NCI-H2081 (cell line): Measurements from ENCODE around the gene RXFP2.

ENCODE experiments used
- DNase-seq, 2 experiments: peaks; one replicate each; lab custom pipeline; 2025; lab: John Stamatoyannopoulos, UW

RXFP2 gene

GRCh38 chr13:31739226-31739625 lies at the start of gene RXFP2:
Gene RXFP2 (plus strand): TSS chr13:31739526. CDS start chr13:31739613, 87 bp downstream.
- no peak for DNase-seq

- no peak for DNase-seq
Measured at GRCh38 chr13:31697290-31697689, 42.0 kb upstream of the RXFP2 start.

DNA sequence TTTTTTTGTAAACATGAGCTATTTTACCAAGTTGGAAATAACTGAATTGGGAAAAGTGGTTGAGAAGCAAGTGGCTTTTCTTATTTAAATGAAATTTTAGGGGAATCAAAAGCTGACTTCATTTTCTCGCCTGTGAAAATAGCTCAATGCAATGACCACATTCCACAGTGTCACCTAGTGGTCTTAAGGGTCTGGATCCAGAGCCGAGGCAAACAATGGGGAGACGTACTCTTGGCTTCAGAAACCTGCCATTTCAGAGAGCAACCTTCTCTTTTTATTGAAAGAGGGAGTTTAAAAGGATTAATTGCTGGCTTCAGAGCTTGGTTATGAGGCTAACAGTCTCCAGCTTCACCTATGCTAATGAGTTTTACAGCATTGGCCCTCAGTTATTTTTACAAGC lies 39.7 kb upstream of the RXFP2 start:
- no peak for DNase-seq

GRCh38 chr13:31703780-31704179 lies 35.5 kb upstream of the RXFP2 start:
- no peak for DNase-seq

DNA sequence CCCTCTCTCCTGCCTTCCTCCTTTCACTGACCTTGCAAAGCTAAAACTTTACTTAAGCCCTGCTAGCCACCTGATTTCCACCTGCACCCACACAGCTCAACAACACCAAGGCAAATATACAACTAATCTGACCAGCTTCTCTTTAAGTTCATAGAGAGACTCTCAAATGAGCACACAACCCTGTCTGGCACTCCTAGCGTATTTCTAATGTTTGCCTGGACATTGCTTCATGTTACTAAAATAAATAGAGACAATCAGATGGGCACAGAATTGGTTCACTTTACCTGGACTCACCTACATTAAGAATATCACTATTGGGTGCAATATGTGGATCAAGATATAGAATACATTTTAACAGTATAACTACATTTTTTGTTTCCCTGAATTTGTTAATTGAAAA lies 33.2 kb upstream of the RXFP2 start:
- no peak for DNase-seq

DNA sequence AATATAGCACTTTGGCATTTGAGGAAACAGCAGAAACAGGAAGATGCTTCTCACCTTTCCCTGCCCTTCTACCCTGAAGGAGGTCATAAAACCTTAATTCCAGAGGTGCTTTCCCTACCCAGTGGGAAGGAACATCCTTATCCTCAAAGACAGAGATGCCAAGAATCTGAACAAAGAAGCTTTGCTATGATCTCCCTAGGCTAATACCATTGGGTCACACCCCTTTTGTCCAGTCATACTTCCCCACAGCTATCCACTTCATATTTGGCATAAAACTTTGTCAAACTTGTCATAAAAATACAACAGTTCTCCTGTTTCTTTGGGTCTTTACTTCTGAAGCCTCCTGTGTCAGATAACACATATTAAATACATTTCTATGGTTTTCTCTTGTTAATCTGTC lies 21.7 kb upstream of the RXFP2 start:
- no peak for DNase-seq

DNA sequence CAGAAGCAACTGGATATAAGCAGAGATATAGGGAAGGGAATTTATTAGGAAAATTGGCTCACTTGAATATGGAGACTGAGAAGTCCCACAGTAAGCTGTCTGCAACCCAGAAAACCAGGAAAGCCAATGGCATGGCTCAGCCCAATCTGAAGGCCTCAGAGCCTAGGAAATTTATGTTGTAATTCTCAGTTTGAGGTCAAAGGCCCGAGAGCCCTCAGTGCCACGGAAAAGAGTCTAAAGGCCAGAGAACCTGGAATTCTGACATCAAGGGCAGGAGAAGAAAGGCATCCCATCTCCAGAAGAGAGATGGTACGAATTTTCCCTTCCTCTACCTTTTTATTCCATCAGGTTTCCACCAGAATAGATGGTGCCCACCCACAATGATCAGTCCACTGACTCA lies 20.1 kb upstream of the RXFP2 start:
- no peak for DNase-seq

GRCh38 chr13:31722673-31723072 lies 16.7 kb upstream of the RXFP2 start:
- DNase-seq = peak; percentile 46 to 69

DNA sequence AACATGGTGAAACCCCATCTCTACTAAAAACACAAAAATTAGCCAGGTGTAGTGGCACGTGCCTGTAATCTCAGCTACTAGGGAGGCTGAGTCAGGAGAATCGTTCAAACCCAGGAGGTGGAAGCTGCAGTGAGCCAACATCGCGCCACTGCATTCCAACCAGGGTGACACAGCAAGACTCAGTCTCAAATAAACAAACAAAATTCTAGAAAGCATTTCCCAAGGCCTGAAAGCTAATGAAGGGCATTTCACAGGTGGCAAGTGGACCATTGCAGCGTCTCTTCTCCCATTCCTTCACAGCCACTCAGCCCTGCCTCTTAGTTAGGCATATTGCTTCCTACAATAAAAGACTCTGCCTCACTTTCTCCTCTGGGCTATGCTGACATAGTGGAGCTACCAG lies 13.5 kb upstream of the RXFP2 start:
- DNase-seq = no peak

- DNase-seq = no peak
Measured at GRCh38 chr13:31731921-31732320, 7.4 kb upstream of the RXFP2 start.

DNA sequence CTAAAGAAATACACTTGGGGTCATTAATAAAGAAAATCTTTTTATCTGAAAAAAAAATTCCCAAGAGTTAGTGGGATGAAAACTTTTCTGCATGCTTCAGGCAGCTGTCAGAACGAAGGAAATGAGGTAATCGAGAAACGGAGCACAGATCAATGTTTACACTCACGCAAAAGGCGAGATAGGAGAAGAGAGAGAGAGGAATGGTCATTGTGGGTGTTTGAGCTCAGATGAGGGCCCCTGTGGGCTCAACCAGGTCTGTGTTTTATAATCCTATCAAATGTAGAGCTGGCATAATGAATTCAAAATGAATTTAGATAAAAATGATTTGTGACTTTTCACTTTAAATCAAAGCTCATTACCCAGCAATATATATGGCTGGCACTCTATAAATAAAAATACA lies 6.3 kb upstream of the RXFP2 start:
- no peak for DNase-seq

GRCh38 chr13:31733647-31734046 lies 5.7 kb upstream of the RXFP2 start:
- DNase-seq = no peak

DNA sequence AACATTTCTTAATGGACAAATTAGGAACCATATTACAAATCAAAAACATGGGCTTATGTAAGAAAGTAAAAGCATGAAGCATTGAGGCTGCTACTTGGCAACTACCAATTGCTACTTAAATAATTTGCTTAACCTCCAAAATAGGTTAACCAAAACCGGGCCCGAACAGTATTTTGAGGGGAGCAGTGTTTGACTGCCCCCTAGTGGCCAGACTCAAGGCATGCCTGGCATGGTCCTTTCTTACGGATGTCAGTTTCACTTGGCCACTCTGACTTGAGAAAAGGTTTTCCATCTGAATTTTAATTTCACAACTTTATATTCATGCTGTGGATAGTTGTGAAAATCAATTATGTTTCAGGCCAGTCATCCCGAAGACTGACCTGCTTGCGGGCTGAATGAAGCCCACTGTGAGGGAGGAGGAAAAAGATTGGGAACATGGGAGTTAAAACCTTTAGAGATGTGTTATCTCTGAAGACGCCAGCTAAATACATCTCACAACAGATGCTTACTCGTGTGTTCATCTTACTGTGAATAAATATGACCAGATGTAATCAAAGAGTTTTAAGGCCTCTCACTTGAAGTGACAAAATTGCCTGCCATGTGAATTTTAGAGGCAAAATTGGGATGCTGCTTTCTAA lies 2.9 kb downstream of the RXFP2 start:
- peak; percentile 49 to 54 for DNase-seq

GRCh38 chr13:31747291-31747690 lies 8.0 kb downstream of the RXFP2 start:
- DNase-seq = no peak

GRCh38 chr13:31747966-31748365 lies 8.6 kb downstream of the RXFP2 start:
- DNase-seq = no peak

DNA sequence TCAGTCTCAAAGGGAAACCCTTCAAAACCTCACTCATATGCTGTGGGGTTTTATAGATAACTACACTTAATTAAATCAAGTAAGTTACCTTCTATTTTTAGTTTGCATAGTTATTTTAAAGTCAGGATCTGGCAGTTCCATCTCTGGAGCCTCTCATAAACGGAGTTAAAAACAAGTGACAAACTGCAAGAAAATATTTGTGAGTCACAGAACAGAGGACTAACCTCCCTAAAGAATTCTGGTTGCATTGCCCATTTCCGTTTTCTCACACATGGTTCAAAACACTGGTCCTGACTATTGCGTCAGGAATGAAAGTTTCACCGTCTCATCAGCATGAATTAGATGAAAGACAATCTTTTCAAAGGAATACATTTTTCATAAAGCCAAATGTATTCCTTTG lies 10.6 kb downstream of the RXFP2 start:
- DNase-seq = no peak

DNA sequence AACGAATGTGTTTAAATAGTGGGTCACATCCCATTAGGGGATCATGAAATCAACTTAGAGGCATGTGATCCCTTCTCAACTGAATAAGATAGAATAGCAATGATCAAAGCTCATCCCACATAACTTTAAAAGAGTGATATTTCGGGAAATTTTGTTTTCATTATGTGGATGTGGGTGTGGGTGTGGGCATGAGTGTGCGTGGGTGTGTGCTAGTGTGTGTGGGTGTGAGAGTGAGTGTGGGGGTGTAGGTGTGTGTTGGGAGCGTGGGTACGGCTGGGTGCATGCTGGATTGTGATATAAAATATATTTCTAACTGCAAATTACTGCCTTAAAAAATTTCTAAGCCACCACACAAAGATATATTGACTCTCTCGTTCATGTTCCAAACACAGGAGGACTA lies 15.9 kb downstream of the RXFP2 start:
- no peak for DNase-seq

DNA sequence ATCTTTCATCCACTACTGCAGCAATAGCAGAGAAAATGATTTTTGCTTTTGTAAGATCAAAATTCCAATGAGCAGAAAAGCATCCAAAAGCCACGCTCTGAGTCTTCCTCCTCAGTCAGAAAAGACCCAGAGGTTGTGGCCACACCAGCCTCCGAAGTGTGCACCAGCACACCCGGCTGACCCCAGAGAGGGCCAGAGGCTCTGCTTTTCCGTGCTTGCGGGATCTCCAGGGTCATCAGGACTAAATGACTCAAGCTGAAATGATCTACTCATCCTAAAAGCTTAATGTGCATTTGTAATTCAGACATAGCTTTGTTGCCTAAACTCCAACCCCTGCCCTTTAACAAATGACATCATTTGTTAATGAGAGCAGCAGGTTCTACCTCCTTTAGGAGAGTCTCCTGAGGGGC lies 16.5 kb downstream of the RXFP2 start:
- no peak for DNase-seq

GRCh38 chr13:31756346-31756745 lies 17.0 kb downstream of the RXFP2 start:
- DNase-seq = no peak

- DNase-seq = no peak
Measured at GRCh38 chr13:31761951-31762350, 22.6 kb downstream of the RXFP2 start.

DNA sequence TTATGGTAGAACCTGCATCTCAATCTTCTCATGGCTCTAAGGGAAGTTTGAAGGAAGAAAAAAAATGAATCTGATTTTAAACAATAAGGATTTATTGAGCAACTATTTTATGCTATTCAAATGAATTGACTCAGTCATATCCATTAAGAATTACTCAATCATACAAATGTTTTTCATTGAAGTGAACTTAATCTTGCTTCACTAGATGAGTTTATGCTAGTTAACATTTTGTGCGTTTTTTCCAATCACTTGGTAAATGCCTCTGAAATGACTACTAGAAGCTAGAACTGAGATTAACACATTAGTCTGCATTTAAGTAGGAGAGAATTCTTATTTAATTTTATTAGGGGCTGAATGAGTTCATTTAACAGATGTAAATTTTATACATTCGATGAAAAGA lies 25.2 kb downstream of the RXFP2 start:
- no peak for DNase-seq

DNA sequence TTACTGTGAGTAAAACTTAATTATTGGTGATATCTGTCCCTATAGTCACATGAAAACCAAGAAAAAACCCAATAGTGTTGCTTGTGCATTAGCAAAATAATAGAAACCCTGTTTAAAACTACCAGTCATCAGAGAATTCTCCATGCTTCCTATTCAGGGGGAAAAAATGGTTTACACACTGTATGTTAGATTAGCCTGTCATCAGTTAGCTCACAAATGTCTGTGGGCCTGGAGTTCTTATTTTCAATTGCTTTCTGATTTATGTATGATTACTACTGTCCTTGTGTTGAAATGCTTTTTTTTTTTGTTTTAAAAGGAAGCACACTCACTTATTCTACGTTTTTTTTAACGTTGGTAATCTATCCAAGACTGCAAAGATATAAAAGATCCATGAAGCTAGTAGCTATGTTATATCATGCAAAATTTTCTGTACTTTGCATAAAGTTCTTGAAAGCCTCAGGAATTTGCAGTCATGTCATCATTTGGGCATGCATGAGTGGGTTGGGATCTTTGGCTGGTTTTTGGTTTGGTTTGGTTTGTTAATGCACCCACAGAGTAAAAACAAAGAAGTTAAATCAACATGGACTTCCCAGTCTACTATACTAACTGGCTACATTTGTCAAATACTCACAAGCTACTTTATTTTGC lies 25.9 kb downstream of the RXFP2 start:
- DNase-seq = no peak

DNA sequence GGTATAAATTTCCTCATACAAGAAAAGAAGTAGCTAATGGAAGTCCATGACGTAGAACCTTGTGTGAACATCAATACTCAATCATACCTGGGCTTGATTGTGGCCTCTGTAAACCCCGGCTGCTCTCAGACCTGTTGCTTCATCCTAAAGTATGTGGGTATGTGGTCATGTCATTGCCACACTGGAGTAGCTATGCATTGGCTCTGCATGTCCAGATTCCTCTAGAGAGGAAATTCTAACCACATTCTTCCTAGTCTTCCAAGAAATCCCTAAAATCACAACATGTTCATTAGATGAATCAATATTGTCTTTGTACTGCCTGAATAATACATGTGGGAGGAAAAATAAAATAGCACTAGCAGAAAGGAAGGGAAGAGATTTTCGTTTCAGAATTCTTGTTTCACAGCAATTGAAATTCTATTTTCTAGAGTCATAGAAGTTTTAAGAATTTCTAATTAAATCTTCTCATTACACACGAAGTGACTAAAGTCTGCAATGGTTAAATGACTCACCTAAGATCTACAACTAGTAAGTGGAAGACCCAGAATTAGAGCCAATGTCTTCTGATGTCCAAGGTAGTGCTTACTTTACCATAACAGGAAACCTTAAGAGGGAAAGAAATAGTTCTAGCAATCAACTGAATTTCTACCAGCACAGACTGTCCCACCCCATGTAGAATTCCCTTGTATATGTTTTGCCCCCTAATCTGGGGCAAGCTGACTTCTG lies 28.0 kb downstream of the RXFP2 start:
- DNase-seq = no peak
